HL-60/S4 treated with retinoic acid at 250 ng/mL for 4 days and 3 days (cell line): Measurements from ENCODE around the gene RGS14.
"Not testable (repeated sequence)": the region's sequence is repeated elsewhere in the genome, so short reads cannot be mapped to it uniquely, and the experiment has no call there.

Experiments used
- in situ Hi-C: fragments of 300-500 bp; cut with MboI; formaldehyde crosslinking; loops from 2 replicates; pipeline ENCODE4 v1.7.0; 2022; ENCODE audit warnings: low sequenced_read_pairs

RGS14 gene

GRCh38 chr5:177396807-177397206, 39.1 kb downstream of the RGS14 start:
- in situ Hi-C loops = no loop called here

GRCh38 chr5:177397875-177398390, 40.2 kb downstream of the RGS14 start:
- in situ Hi-C loops = no loop called here

- in situ Hi-C loops = no loop called here
These were observed 42.5 kb downstream of the RGS14 start, which contains the start of gene PFN3 for GRCh38 chr5:177399997-177400868. Gene PFN3, minus strand, starts transcription at chr5:177400661. Its CDS starts 85 bp downstream, at chr5:177400576.

DNA sequence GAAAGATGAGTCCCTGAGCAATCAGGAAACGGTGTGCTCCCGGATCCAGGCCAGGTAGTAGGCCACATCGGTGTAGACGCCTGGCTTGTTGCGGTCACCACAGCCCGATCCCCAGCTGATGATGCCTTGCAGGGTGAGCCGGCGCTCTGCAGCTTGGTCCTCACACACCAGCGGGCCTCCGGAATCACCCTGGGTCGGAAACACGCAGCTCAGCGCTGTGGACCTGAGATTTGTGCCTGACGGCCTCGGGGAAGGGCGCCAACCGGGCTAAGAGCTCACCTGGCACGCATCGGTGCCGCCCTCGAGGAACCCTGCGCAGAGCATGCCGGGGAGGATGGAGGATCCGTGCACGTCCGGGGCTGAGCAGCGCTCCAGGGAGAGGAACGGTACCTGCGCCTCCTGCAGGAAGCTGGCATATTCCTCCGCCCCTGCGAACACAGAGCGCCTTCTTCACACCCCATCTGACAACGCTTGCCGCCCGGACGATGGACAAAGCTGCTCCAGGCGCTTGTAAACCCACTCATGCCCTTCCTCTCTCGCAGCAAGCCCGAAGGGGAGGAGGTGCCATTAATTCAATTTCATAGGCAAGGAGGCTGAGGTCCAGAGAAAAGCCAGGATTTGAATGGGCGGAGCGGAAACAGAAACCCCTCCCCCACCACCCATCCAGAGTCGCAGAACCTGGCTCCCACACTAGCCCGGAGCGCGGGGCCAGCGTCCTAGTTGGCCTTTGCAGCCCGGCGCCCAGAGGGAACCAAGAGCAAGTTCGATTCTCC, 44.7 kb downstream of the RGS14 start:
- in situ Hi-C loops = no loop called here

DNA sequence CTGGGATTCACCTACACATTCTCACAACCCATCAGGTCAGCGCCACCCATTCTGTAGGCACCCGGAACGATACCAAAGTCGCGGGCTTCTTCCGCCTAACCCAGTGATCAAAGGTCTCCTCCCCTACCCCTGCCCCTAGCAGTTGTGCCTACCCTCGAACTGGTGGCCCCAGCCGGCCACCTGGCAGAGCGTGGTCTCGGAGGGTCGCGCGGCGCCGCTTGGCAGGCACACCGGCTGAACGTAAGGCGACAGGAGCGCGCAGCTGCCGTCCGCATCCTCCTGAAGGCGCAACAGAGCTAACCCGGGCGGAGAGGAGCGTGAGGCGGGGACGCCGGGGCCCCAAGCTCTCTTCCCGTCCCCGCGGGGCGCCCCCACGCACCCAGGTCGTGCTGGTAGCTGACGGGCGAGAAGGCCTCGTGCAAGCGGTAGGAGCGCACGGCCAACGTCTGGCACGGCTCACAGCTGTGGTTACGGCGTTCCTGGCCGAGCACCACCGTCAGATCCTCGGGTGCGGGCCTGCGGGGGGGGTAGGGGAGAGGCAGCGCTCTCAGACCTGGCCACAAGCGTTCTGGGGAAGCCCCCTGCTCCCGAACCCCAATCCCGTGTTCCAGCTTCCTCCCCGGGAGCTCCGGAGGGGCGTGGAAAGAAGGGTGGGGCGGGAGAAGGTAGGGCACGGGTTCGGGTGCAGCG, 45.5 kb downstream of the RGS14 start:
- in situ Hi-C loops = no loop called here

DNA sequence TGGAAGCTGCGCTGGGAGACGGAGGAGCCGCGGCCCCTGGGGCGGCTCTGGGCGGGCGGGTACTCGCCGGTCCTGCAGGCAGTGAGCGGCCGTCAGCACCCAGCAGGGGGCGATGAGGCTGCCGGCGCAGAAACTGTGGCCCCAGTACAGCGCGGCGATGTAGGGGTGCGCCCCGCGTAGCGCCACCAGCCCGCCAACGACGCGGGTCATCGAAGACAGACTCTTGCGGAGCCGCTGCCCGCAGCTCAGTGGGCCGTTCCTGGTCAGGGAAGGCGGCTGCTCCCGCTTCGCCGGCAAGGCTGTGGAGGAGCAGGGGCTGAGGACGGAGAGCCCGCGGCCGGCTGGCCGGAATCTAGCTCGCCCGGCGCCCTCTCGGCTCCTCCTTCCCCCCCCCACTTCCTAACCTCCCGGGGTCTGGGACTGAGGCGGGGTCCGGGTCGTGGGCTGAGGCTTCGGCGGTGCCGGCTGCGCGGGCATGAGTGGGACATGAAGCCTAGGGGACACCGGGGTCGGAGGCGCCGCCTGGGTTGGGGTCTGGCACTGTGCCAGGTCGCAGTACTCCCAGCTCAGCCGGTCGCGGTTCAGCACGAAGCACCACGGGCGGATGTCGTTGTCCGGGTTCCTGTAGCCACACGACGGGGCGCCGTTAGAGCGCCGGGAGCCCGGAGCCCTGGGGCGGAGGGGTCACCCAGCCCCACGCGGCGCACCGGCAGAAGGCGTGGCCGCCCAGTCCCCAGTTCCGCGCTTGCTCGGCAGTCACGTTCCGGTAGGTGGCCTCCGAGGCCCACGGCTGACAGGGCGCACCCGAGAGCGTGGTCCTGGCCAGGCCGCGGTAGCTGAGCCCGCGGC, 46.3 kb downstream of the RGS14 start:
- in situ Hi-C loops = no loop called here

DNA sequence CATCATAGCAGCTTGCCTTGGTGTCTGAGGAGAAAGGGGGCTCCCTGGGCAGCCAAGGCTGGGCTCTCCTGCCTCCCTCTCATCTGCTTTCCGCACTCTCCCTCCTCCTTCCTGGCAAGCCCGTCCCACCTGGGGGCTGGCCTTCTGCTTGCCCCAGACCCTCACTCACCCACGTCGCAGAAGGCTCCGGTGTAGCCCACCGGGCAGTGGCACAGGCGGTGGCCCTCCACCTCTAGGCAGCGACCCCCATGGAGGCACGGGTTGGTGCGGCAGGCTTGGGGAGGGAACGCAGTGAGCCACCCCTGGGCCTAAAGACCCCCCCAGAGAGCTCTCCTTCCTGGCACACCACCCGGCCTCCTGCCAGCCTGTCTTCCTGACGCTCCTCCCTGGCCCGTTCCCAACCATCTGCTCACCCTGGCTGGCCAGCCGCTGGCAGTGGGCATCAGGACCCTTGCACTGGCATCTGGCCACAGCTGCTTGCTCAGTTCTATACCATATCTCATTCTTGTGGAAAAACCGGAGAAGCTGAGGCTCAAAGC, 47.0 kb downstream of the RGS14 start:
- in situ Hi-C loops = no loop called here

DNA sequence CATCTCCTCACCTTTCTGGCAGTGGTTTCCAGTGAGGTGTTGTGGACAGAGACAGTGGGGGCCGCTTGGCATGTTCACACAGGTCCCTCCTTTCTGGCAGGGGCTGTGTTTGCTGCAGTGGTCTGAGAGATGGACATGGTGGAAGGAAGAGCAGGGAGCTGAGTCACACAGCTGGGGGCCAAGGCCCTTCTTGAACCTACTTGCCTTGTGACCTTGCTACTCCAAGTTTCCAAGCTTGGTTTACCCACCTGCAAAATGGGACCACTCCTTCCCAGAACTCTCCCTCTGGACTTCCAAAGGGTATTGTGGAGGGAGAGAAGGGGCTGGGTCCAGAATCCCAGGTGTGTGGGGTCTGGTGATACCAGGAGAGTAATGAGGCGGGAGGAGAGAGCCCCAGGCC, 47.6 kb downstream of the RGS14 start:
- in situ Hi-C loops = no loop called here

GRCh38 chr5:177405805-177406204, 48.1 kb downstream of the RGS14 start:
- in situ Hi-C loops = no loop called here

GRCh38 chr5:177409043-177409801, 51.5 kb downstream of the RGS14 start, which contains the start of gene F12:
Gene F12, minus strand, starts transcription at chr5:177409564. Its CDS starts 37 bp downstream, at chr5:177409527.
- in situ Hi-C loops = no loop called here

GRCh38 chr5:177410575-177410974, 52.9 kb downstream of the RGS14 start:
- in situ Hi-C loops = no loop called here

GRCh38 chr5:177412603-177413233, 55.0 kb downstream of the RGS14 start:
- in situ Hi-C loops = no loop called here

DNA sequence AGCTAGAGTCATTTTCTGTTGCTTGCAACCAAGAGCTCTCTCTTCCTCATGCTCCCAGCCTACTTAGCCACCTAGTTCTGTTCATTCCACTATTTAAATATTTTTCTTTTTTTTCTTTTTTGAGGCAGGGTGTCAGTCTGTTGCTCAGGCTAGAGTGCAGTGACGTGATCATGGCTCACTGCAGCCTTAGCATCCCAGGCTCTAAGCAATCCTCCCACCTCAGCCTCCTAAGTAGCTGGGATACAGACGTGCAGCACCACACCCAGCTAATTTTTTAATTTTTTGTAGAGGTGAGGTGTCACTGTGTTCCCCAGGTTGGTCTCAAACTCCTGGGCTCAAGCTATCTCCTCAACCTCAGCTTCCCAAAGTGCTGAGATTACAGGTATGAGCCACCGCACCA, 56.8 kb downstream of the RGS14 start:
- in situ Hi-C loops = no loop called here

GRCh38 chr5:177417081-177417480, 59.4 kb downstream of the RGS14 start:
- in situ Hi-C loops = not testable (repeated sequence)

GRCh38 chr5:177419046-177419445, 61.3 kb downstream of the RGS14 start:
- in situ Hi-C loops = no loop called here

GRCh38 chr5:177420472-177420871, 62.7 kb downstream of the RGS14 start:
- in situ Hi-C loops = not testable (repeated sequence)

DNA sequence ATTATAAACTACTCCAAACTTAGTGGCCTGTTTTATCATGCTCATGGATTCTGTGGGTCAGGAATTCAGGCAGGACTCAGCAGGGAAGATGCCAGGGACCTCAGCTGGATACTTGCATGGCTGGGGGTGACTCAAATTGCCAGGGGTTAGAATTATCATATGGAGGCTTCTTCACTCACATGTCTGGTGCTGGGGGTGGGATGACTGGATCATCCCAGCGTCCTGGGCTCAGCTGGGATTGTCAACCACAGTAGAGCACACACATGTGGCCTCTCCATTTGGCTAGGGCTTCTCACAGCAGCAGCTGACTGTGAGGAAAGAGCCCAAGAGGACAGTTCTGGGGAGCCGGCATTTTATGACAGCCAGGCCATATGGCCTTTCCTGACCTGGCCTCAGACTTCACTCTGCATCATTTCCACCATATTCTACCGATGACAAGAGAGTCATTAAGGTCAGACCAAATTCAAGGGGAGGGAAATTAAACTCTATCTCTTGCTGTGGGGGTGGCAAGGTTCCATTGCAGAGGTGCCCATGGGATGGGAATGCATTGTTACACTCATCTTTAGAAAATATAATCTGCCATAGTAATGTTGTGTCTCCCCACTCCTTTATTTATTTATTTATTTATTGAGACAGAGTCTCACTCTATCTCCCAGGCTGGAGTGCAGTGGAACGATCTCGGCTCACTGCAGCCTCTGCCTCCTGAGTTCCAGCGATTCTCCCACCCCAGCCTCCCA, 63.5 kb downstream of the RGS14 start:
- in situ Hi-C loops = no loop called here
